Activated T-cell treated with anti-CD3 and anti-CD28 coated beads for 24 hours (primary cell): Measurements from ENCODE around the gene RIOX2.
"Not testable (repeated sequence)": the region's sequence is repeated elsewhere in the genome, so short reads cannot be mapped to it uniquely, and the experiment has no call there.

Source experiments
- DNase-seq: peaks from one replicate; pipeline ENCODE4 v3.0.0-alpha.2; 2020; ENCODE audit warnings: low read depth

Gene RIOX2

DNA sequence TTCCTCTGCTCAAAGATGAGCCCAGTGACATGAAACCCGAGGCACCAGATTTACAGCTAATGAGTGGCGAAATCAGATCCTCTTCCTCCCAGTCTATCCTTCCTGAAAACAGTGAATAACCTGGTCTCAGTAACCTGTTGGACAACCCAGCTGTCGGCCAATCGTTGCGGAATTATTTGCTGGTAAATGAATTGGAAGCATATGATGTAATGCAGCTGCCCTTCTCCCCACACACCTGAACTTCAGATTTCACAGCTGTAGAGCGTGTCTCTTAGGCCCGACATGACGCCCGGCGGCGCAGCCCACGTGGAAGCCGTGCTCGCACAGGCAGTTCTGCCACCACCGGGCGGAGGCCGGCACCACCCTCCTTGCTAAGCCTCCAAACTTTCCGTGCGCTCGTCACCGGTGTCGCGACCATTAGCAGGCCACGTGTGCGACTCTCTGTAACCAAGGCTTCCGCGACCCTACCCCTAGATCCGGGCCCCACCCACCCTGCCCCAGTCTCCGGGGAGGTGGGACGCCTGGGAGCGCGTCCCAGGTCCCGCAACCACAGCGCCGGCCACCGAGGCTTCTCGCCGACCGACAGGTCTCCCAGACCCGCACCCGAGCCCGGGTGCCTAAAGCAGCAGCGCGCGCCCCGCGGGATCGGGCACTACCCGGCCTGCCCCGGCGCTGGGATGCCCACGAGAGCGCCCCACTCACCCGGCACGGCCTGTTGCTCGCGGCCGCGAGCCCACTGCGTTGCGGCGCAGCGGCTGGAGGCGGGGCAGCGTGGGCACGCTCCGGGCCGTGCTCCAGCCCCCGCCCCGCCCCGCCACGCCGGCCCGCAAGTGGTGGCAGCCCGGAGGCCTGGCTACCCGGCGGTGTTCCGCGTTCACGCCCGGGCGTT lies at the start of gene RIOX2:
Gene RIOX2 (minus strand): TSS at position 753 of the 889 bp plus-strand sequence. CDS start 4,838 bp downstream, outside the sequence.
- peak; percentile 68 for DNase-seq

GRCh38 chr3:98020412-98020811 lies 48.2 kb upstream of the RIOX2 start:
- DNase-seq = no peak

DNA sequence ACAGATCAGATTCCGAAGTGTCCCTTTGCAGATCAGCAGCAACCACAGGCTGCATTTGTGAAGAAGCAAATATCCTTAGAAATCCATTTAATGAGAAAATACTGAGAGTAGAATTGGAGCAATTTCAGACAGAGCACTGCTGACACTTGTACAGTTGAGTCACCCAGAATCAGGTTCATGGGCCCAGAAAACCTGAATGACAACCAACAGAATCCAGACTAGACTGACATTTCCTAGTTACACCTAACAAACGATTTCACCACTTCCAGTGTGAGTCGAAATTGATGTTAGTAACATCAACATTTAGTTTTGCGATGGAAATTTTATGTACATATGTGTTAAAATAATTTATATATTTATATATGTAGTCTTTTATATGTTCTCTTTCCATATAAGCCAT lies 46.1 kb upstream of the RIOX2 start:
- DNase-seq = no peak

- no peak for DNase-seq
These were observed 42.0 kb upstream of the RIOX2 start for GRCh38 chr3:98014268-98014585.

GRCh38 chr3:98013411-98014267 lies 41.4 kb upstream of the RIOX2 start:
- DNase-seq = no peak

DNA sequence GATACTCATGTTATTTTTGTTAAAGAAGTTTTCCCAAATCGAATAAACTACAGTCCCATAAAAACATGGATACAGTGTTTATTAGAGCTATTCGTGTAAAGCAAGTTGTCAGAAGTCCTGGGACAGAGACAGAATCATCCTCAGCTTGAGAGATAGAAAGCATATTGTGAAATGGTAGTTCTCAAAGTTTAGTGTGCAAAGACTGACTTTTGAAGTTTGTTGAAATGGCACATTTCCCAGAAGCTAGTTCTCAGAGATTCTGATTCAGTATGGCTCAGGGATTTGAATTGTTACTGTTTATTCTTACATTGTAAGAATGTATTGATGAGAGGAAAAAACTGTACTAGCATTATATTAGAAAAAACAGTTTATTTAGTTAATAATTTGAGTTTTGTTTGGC lies 40.7 kb upstream of the RIOX2 start:
- no peak for DNase-seq

DNA sequence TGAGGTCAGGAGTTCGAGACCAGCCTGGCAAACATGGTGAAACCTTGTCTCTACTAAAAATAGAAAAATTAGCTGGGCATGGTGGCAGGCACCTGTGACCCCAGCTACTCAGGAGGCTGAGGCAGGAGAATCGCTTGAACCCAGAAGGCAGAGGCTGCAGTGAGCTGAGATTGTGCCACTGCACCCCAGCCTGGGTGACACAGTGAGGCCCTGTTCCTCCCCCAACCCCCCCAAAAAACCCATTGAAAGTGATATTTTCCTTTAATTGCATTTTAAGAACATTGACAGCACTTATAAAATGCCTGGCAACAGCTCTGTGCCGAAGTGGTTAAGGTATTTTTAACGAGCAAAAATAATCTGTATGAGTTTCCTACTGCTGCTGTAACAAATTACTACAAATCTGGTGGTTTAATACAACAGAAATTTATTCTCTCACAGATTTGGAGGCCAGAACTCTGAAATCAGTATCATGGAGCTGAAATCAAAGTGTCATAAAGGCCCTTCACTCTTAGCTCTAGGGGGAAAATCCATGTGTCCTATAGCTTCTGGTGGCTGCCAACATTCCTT lies 38.7 kb upstream of the RIOX2 start:
- DNase-seq = not testable (repeated sequence)

DNA sequence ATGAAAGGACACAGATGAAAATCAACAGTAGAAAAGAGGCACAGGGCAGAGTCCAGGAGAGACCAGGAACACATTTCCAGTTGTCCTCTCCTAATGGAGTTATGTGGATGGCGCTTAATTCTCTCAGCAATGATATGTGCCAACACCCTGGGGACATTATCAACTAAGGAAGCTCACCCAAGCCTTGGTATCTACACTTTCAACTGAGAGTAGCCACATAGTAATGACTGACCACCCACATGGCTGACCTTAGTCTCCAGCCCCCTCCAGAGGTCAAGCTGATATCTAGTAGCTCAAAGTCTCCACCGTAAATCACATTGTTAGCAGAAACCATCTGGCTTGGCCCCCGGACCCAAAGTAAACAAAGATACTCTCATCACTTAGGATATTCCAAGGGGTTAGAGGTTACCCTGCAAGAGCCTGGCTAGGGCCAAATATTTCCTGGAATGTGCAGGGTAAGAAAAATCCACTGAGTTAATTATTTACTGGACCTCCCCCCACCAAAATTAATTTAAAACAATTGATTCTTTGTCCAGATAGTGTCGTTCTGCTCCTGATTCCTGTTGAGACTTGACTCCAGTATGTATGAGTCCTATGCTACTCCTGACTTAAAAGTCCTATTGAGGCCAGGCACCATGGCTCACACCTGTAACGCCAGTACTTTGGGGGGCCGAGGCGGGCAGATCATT lies 38.1 kb upstream of the RIOX2 start:
- no peak for DNase-seq

DNA sequence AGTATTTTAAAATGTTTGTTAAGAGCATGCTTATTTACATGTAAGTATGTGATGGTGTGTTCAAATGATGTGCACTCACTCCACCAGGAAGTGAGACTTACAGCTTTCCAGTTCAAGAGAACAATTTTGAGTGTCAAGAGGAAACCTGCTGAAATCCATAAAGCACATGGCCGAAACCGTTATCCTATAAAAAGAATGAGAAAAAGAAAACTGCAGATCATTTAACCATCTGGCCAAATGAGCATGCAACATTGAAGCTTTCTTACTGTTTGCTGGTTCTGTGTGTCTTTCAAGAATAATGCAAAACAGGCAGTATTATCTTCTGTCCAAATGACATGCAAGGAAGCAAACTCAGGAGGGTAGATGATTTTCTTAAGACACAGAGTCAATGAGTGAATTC lies 36.6 kb upstream of the RIOX2 start:
- DNase-seq = no peak

DNA sequence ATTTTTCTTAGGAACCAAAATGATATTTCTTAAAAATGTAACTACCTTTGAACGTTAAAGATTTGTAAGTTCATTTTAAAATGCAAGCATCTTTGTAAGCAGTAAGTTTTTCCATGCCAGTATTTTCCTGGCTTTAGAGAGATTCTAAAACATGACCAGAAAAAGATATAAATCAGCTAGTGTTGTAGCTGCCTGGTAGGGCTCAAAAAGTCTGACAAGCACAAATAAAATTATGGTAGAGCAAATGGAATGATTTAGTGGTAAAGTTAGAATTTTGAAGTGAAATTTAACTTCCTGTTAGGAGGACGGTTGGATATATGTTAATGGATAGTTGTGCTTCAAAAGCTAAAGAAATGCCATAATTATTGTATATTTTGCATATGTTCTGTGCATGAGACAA lies 33.2 kb upstream of the RIOX2 start:
- no peak for DNase-seq

DNA sequence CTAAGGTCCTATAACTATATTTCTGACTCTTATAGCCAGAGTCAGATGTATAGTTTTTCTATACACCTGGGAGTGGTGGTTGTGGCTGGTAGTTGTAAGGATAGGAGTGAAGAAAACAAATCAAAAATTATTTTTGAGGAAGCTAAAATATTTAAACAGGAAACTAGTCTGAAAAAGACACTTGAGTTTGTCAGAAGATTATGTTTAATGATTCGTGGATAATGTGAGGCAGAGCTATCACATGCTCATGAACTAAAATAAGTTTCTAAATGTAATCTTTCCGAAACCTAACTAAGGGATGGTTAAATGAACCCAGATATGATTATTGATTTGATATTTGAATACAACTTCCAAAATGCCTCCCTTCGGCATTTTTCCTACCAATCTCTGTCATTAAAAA lies 32.5 kb upstream of the RIOX2 start:
- DNase-seq = no peak

DNA sequence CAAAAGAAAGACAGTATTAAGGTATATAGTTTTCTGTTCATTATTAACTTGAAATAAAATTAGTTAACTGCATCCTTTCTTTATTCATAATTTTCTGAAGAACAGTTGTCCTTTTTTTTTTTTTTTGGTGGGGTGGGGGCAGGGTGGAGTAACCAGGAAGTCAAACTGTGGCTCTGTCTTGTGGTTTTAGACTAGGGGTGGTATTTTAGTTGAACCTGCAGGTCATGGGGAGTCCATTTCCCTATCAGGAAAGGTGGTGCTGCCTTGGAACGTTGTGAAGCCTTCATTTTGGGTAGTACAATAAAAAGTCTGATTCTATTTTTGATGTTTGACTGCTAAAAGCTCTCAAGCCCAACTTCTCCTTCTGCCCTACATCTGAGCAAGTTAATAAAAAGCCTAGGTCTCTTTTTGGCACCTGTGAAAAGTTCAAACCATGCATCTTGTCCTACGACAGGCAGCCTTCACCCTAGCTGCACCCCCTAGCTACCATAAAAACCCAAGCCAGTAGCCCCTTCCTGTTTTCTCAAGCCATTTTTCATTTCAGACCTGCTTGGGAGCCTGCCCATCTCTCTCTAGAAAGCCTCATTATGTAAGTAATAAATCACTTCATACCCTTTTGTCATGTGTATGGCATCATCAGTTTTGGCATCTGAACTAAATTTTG lies 31.2 kb upstream of the RIOX2 start:
- no peak for DNase-seq

- no peak for DNase-seq
These were observed 30.5 kb upstream of the RIOX2 start for GRCh38 chr3:98002717-98003116.

DNA sequence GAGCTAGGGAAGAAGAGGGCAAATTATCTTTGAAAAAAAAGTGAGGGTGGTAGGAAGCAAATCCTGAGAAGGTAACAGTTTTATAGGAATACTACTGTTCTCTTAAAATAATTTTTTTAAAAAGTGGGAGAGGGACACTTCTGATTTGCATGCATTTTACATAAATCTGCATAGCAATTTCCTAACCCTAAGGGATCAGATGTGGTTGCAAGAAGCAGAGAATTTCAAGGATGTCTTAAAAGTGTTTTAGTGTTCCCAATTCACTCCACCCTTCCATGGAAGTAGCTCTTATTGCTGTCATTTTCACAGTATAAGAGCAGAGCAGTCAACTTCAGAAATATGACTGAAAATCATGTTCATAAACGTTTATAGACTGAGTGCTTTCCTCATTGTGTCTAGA lies 27.8 kb upstream of the RIOX2 start:
- DNase-seq = no peak

GRCh38 chr3:97999103-97999502 lies 26.9 kb upstream of the RIOX2 start:
- no peak for DNase-seq

GRCh38 chr3:97996988-97997387 lies 24.8 kb upstream of the RIOX2 start:
- no peak for DNase-seq

- DNase-seq = no peak
These were observed 22.2 kb upstream of the RIOX2 start for GRCh38 chr3:97994328-97994945.

DNA sequence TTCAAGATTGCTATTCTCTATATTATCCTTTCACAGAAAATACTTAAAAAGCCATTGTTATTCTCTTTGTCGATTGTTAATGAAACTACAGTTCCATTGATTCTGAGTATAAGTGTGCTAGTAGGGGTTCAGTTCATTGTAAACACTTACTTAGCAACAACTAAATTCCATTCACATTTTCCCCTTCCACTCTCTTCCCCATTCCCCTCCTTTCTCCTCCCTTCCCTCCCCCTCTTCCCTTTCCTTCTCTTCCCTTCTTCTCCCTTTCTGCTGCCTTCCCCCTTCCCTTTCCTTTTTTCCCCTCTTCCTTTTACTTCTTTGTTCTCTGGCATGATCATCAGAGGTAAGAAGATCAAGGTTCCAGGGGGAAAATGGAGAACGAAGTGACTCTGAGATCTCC lies 21.3 kb upstream of the RIOX2 start:
- DNase-seq = no peak

GRCh38 chr3:97992547-97993173 lies 20.4 kb upstream of the RIOX2 start:
- no peak for DNase-seq

DNA sequence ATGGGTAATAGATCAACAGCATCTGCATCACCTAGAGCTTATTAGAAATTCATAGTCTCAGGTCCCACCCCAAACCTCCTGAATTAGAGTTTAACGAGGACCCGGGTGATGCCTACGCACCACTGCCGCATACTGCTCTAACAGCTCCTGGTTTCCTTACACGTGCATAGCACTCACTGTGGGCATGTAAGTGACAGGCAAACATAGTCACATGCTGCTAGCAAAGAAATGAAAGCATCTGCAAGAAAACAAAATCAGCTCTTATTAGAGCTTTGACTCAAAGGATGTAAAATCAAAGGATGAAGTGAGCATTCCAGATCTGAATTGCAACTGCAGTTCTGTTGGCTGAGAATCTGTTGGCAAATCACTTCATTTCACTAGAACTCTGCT lies 19.1 kb upstream of the RIOX2 start:
- DNase-seq = no peak
